Spleen (tissue), 7 donors: ENCODE data around the gene XPNPEP1.

Source experiments
- CTCF ChIP-seq, 11 experiments: fragments of 200-600 bp in 7 of 11; fragments of 450-650 bp in 4 of 11; sonication (generic) in 4 of 11; IDR thresholded peaks in 8 of 11; conservative IDR thresholded peaks in 3 of 11; 1 replicate in 7 of 11; 2 replicates in 4 of 11; pipeline versions ENCODE4 v1.4.0 to v1.8.0; 2016 to 2021; ENCODE audit warnings: antibody characterized with exemption in 11 of 11, inconsistent platforms in 4 of 11, mild to moderate bottlenecking in 1 of 11
- POLR2AphosphoS5 ChIP-seq, 3 donors: sonication (generic); formaldehyde crosslinking; IDR thresholded peaks; one replicate each; pipeline ENCODE4 v1.5.1; 2017; ENCODE audit warnings: antibody characterized with exemption in 3 of 3
- donor health status: DM: no; HTN: no; CAD: no; lungs with moderate emphysema.
- donor health status: DM: no; HTN: no; CAD: no.
- donor health status: DM: no; HTN: no; CAD: no.

- no peak for TF ChIP-seq POLR2AphosphoS5 (IDR thresholded peaks at IDR 0.05)
- TF ChIP-seq CTCF (IDR thresholded peaks at IDR 0.05 in 8 of 11, conservative IDR thresholded peaks at IDR 0.05 in 3 of 11), result no peak
These were observed 62.2 kb downstream of the XPNPEP1 start for GRCh38 chr10:109861081-109861480.
